Measurements from ENCODE around the gene ATXN1. TPM values are rescaled to one million over a fixed set of nuclear protein-coding genes. Genes with fewer than 3 reads are reported as not detected.

The ATXN1 gene
- total RNA-seq, 1 experiment from 2014 or later: 16.5 TPM

DNA sequence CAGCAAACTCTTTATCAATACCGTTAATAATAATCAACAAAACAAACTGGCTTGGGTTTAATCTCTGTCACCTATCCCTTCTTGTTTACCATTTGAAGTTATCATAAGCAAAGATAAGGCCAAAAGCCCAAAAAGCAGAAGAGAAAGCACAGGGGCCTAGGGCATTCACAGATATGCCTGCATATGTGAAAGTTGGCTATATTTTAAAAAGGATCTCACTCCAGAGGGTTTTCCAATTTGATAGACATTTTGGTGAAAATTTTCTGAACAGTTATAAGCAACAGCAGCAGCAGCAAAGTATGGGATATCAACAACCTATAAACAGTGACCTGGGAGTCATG is 101.1 kb downstream of the ATXN1 start:
- POLR2A ChIA-PET: no interaction called here
- H3K27me3 Mint-ChIP-seq (ENCODE audit: insufficient read depth, unreplicated experiment): no peaks in the 10 kb centered on the region
- intact Hi-C loops (cut with micrococcal nuclease): no loop called here
- no TSS peak for BruUV-seq (replicated peaks)
- DNase-seq (ENCODE audit: unreplicated experiment): no peak
- H3K9me3 Mint-ChIP-seq (ENCODE audit: unreplicated experiment): no peaks in the 10 kb centered on the region
- no peaks in the 10 kb centered on the region for H3K4me1 Mint-ChIP-seq (ENCODE audit: insufficient read depth, unreplicated experiment)
- CTCF ChIA-PET: interaction anchor here (1.1 kb wide), 1 partner anchor 9 kb away, joined by 3 read pairs; no protein-coding TSS in a partner anchor
- H3K27ac Mint-ChIP-seq (ENCODE audit: low read depth, unreplicated experiment): no peak overlapping the region
- TF ChIP-seq CTCF (IDR thresholded peaks at IDR 0.05; ENCODE audit: unreplicated experiment): no peak
- peaks cover 2% of the 10 kb centered on the region for H3K36me3 Mint-ChIP-seq (ENCODE audit: insufficient read depth, unreplicated experiment)
- no peak overlapping the region for H3K4me3 Mint-ChIP-seq (ENCODE audit: unreplicated experiment)

GRCh38 chr6:16659466-16660156 is 101.6 kb downstream of the ATXN1 start:
- intact Hi-C loops (cut with micrococcal nuclease): no loop called here

GRCh38 chr6:16658348-16659034 is 102.8 kb downstream of the ATXN1 start:
- intact Hi-C loops (cut with micrococcal nuclease): no loop called here
- BruUV-seq (replicated peaks): no TSS peak
- Mint-ChIP-seq H3K4me1 (ENCODE audit: insufficient read depth, unreplicated experiment) (no peaks in the 10 kb centered on the region), H3K27ac (ENCODE audit: low read depth, unreplicated experiment) (no peak overlapping the region), H3K9me3 (ENCODE audit: unreplicated experiment) (no peaks in the 10 kb centered on the region), H3K27me3 (ENCODE audit: insufficient read depth, unreplicated experiment) (no peaks in the 10 kb centered on the region), H3K36me3 (ENCODE audit: insufficient read depth, unreplicated experiment) (peaks cover 6% of the 10 kb centered on the region), H3K4me3 (ENCODE audit: unreplicated experiment) (no peak overlapping the region)
- ChIA-PET POLR2A (no interaction called here), CTCF (interaction anchor here (0.6 to 0.7 kb wide), 2 partner anchors 22 to 145 kb away, joined by 3 read pairs; no protein-coding TSS in a partner anchor)
- DNase-seq (ENCODE audit: unreplicated experiment): no peak
- TF ChIP-seq CTCF (IDR thresholded peaks at IDR 0.05; ENCODE audit: unreplicated experiment): no peak

More at GRCh38 chr6:16659466-16660156, 101.6 kb downstream of the ATXN1 start:
- TF ChIP-seq CTCF (IDR thresholded peaks at IDR 0.05; ENCODE audit: unreplicated experiment): no peak
- no TSS peak for BruUV-seq (replicated peaks)
- POLR2A ChIA-PET: no interaction called here
- CTCF ChIA-PET: interaction anchor here (1.1 kb wide), 1 partner anchor 9 kb away, joined by 3 read pairs; no protein-coding TSS in a partner anchor
- Mint-ChIP-seq H3K27ac (ENCODE audit: low read depth, unreplicated experiment) (no peak overlapping the region), H3K9me3 (ENCODE audit: unreplicated experiment) (no peaks in the 10 kb centered on the region), H3K4me3 (ENCODE audit: unreplicated experiment) (no peak overlapping the region), H3K36me3 (ENCODE audit: insufficient read depth, unreplicated experiment) (peaks cover 6% of the 10 kb centered on the region), H3K4me1 (ENCODE audit: insufficient read depth, unreplicated experiment) (no peaks in the 10 kb centered on the region), H3K27me3 (ENCODE audit: insufficient read depth, unreplicated experiment) (no peaks in the 10 kb centered on the region)
- no peak for DNase-seq (ENCODE audit: unreplicated experiment)

GRCh38 chr6:16657768-16658167 is 103.5 kb downstream of the ATXN1 start:
- POLR2A ChIA-PET: interaction anchor here (0.9 kb wide), 1 partner anchor 23 kb away, joined by 3 read pairs; no protein-coding TSS in a partner anchor
- TF ChIP-seq CTCF (IDR thresholded peaks at IDR 0.05; ENCODE audit: unreplicated experiment): no peak
- BruUV-seq (replicated peaks): no TSS peak
- Mint-ChIP-seq H3K36me3 (ENCODE audit: insufficient read depth, unreplicated experiment) (peaks cover 6% of the 10 kb centered on the region), H3K4me1 (ENCODE audit: insufficient read depth, unreplicated experiment) (no peaks in the 10 kb centered on the region), H3K27me3 (ENCODE audit: insufficient read depth, unreplicated experiment) (no peaks in the 10 kb centered on the region), H3K27ac (ENCODE audit: low read depth, unreplicated experiment) (no peak overlapping the region), H3K4me3 (ENCODE audit: unreplicated experiment) (no peak overlapping the region), H3K9me3 (ENCODE audit: unreplicated experiment) (no peaks in the 10 kb centered on the region)
- CTCF ChIA-PET: interaction anchor here (0.6 kb wide), 2 partner anchors 23 to 77 kb away, joined by 3 read pairs; no protein-coding TSS in a partner anchor
- no peak for DNase-seq (ENCODE audit: unreplicated experiment)
- intact Hi-C loops (cut with micrococcal nuclease): no loop called here
